T-helper 22 cell (primary cell): Measurements from ENCODE around the gene ARF3.
A peak's percentile ranks its signal among the peaks of the same experiment; 100 is the strongest.

Experiments
- DNase-seq: peaks from one replicate; pipeline ENCODE4 v3.0.0-alpha.2; 2020; ENCODE audit warnings: low read depth

Gene ARF3

DNA sequence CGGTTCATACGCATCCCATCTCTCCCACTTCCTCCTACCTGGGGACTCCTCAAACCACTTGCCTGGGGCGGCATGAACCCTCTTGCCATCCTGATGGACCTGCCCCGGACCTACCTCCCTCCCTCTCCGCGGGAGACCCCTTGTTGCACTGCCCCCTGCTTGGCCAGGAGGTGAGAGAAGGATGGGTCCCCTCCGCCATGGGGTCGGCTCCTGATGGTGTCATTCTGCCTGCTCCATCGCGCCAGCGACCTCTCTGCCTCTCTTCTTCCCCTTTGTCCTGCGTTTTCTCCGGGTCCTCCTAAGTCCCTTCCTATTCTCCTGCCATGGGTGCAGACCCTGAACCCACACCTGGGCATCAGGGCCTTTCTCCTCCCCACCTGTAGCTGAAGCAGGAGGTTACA is 24.5 kb upstream of the ARF3 start:
- DNase-seq = no peak

- peak; percentile 51 for DNase-seq
Measured at GRCh38 chr12:48980953-48981756, 23.9 kb upstream of the ARF3 start.

- DNase-seq = no peak
Measured at GRCh38 chr12:48980389-48980952, 23.2 kb upstream of the ARF3 start.

DNA sequence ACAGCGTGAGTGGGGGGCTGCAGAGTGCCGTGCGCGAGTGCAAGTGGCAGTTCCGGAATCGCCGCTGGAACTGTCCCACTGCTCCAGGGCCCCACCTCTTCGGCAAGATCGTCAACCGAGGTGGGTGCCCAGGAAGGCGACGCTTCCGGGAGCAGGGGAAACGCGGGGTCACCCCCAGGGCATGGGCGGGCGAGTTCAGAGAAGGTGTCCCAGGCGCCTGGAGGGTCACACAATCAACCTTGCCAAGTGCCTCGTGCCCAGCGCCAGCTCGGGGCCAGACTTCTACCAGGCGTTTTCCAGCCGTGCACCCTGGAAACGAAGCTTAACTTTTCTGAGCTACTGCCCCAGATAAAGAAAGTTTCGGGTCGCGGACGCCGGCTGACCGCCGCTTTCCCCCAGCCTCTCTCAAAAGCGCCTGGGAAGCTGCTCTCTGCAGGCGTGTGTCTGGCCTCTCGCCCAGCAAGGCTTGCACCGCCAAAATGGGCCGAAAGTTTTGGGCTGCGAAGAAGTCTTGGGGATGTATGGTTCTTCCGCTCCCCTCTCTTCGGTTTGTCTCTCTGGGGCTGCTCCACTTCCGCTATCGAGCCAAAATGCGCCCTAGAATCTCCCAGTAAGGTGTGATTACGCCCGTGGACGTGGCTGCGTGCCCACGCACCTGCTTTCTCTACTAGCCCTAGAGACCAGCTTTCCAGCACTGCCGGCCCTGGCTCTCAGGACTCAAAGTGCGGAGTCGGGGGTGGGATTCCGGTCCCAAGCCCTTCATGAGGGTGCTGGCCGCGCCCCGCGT is 22.5 kb upstream of the ARF3 start:
- no peak for DNase-seq

DNA sequence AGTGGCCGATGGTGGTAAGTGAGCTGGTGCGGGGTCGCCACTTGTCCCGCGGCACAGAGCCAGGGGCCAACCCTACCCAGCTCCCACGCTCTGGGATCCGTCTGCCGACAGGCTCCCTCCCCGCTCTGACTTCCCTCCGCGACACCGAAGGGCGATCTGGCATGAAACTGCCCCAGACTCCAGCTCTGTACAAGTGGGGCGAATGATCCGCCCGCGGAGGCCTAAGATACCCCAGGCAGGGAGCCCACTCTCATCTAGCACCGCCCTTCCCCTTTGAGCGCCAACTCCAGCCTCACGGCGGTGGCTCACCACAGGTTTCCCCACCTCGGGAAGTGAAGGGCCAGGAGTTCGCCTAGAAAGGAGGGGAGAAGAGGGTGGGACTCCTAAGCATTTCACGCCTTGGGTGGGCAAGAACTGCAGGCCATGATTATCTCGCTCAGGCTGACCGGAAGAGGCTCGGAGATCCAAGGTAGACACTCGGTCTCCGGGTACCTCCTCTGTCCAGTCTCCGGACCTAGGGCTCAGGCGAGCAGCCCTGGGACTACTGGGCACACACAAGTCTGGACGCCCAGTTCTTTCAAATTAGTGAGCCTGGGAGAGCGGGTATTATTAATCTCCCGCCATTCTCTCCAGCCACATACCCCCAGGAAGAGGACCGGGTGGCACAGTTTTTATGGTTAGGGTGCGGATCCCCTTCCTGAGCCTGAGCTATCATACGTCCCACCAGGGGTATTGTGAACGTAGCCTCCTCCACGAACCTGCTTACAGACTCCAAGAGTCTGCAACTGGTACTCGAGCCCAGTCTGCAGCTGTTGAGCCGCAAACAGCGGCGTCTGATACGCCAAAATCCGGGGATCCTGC is 21.7 kb upstream of the ARF3 start:
- DNase-seq = no peak

DNA sequence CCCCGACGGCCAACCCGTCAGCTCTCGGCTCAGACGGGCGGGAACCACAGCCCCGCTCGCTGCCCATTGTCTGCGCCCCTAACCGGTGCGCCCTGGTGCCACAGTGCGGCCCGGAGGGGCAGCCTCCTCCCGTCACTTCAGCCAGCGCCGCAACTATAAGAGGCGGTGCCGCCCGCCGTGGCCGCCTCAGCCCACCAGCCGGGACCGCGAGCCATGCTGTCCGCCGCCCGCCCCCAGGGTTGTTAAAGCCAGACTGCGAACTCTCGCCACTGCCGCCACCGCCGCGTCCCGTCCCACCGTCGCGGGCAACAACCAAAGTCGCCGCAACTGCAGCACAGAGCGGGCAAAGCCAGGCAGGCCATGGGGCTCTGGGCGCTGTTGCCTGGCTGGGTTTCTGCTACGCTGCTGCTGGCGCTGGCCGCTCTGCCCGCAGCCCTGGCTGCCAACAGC is 21.0 kb upstream of the ARF3 start, which contains the start of gene WNT1:
TSS of gene WNT1 (plus strand) at position 32 of the 450 bp plus-strand sequence. CDS start at position 361, 329 bp downstream.
- no peak for DNase-seq

DNA sequence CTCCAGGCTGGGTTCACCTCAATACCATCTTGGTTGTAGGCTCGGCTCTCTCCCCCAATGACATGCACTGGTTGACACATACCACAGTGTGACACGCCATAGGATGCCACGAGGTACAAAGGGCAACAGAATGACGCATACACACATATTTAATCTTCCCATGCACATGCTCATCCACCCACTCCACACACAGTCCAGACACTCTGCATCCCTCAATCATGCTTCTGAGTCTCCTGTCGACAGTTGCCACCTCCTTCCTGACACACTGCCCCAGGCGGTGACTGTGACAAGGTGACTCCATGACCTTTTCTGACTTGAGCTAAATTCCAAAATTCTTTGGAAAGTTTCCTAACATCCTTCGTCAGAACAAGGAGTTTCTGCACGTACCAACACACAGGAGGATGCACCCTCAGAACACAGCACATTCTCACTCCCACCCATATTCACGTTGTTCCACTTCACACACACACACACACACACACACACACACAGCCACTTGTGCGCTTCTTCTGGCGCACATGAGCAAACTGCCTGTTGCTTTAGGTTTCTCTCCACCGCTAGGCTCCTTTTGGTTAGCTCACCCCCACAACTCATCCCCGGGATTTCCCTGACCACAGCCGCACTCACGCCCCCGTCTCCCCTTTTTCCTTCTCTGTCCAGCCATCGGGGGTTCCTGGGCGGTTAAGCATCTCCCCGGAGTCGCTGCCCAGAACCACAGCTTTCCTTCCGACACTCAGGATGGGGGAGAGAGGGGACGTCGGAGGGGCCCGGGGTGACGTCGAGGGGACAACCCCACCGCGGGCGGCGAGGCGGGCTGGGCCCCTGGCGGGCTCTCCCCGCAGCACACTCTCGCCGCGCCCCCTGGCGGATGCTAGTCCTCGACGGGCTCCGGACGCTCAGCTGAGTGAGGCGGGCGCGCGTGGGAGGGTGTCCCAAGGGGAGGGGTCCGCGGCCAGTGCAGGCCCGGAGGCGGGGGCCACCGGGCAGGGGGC is 20.3 kb upstream of the ARF3 start:
- peak; percentile 79 for DNase-seq

GRCh38 chr12:48973941-48974673 is 16.8 kb upstream of the ARF3 start:
- DNase-seq = no peak

DNA sequence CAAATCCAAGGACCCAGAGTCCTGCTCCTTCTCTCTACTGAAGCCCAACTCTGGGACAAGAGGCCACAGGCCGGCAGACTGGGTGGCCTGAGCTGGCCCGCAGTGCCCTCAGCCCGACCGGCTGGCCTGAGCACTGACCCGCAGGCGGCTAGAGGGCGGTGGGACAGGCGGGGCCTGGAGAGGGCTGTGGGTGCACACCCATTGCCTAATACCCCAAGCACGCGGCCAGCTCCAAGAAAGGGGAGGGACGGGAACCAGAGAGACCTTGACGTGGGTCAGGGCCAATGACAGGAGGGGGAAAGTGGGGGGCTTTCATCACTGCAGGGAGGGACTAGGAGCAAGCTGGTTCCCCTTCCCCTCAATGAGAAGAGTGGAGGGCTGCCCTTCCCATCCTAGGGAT is 16.2 kb upstream of the ARF3 start:
- DNase-seq = no peak

- no peak for DNase-seq
Measured at GRCh38 chr12:48972952-48973483, 15.7 kb upstream of the ARF3 start.

- no peak for DNase-seq
Measured at GRCh38 chr12:48972213-48972951, 15.1 kb upstream of the ARF3 start.

DNA sequence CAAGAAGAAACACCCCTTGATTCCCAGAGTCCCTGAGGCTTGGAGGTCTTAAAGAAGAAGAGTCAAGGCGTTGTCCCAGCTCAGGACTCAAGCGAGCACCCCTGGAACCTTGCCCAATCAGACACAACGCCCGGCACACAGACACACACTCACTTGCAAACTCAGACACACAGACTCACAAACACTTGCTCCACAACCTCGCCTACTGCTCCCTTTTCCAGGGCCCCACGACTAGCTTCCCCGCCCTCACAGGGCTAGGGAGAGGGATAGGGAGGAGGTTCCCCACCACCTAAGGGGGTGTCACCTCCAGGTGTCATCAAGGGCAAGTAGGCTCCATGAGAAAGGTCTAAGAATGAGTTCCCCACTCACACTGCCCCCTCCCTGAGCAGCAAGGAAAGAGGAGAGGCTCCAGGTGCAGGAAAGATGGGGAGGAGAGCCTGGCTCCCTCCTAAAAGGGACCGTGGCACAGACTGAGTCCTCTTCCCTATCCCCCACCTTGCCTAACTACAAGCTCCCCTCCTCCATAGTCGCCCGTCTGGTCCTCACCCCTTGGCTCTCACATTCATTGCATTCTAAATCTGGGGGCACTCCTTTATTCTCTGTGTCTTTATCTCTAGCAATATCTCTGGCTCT is 13.5 kb upstream of the ARF3 start:
- DNase-seq = no peak

- no peak for DNase-seq
Measured at GRCh38 chr12:48969833-48970701, 12.8 kb upstream of the ARF3 start.

GRCh38 chr12:48969160-48969771 is 12.0 kb upstream of the ARF3 start:
- DNase-seq = no peak

DNA sequence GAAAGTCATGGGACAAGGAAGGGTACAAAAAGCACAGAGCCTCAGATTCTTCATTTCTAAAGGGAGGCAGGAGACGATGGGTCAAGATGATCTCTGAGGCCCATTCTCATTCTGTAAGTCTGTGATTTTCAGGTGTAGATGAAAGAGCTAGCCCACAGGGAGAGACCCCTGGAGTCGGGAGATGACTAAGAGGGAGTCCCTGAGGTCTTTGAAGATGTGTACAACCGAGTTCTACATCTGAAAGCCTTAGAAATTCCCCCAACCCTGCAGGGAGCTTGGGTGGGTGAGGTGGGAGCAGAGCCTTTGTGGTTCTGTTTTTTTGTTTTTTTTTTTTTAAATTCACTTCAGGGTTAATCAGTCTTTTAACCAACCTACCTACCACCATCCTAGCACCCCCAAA is 11.2 kb upstream of the ARF3 start:
- DNase-seq = no peak

- no peak for DNase-seq
Measured at GRCh38 chr12:48967991-48968390, 10.7 kb upstream of the ARF3 start.
